Left lobe of liver (tissue), 2 donors: ENCODE results near the gene ROBO1. TPM values are rescaled to one million over a fixed set of nuclear protein-coding genes. Genes with fewer than 3 reads are reported as not detected.
"Not testable (repeated sequence)": the region's sequence is repeated elsewhere in the genome, so short reads cannot be mapped to it uniquely, and the experiment has no call there.

Experiments
- ATAC-seq: fragments of 200-7000 bp; cut with Tn5 transposase; one replicate; pipeline ENCODE4 v1.9.1; 2020; ENCODE audit warnings: mild to moderate bottlenecking, moderate library complexity
- DNase-seq: peaks from one replicate; pipeline ENCODE4 v3.0.0-alpha.2; 2020; ENCODE audit warnings: low spot score
- total RNA-seq: library from RNA; stranded (reverse); gene quantifications from one replicate; pipeline ENCODE4 v1.2.1, GENCODE V29; 2021
- donor health status: DM: no; HTN: no; CAD: no; lungs with moderate emphysema.
- donor health status: DM: no; HTN: yes; CAD: no.

ROBO1 gene
- total RNA-seq, 1 donor from 2014 or later, result 3.1 TPM

- ATAC-seq, result no peak
Observed at GRCh38 chr3:79326642-79327041, 441.2 kb downstream of the ROBO1 start.

GRCh38 chr3:79325833-79326383, 441.9 kb downstream of the ROBO1 start:
- DNase-seq, ATAC-seq: not testable (repeated sequence)

More at GRCh38 chr3:79326642-79327041, 441.2 kb downstream of the ROBO1 start:
- no peak for DNase-seq

GRCh38 chr3:79317551-79318518, 450.0 kb downstream of the ROBO1 start:
- DNase-seq, result peak; percentile 67
- ATAC-seq, result peak; percentile 99

GRCh38 chr3:79314962-79315361, 452.8 kb downstream of the ROBO1 start:
- DNase-seq (no peak), ATAC-seq (no peak)

GRCh38 chr3:79314544-79314943, 453.3 kb downstream of the ROBO1 start:
- DNase-seq, result no peak

GRCh38 chr3:79310016-79310415, 457.8 kb downstream of the ROBO1 start:
- DNase-seq, result no peak
- no peak for ATAC-seq

More at GRCh38 chr3:79314544-79314943, 453.3 kb downstream of the ROBO1 start:
- ATAC-seq, result no peak

GRCh38 chr3:79306934-79307570, 460.7 kb downstream of the ROBO1 start:
- ATAC-seq (no peak), DNase-seq (no peak)

GRCh38 chr3:79299949-79300635, 467.7 kb downstream of the ROBO1 start:
- DNase-seq, result peak; percentile 42
- ATAC-seq, result not testable (repeated sequence)

GRCh38 chr3:79297245-79297960, 470.4 kb downstream of the ROBO1 start:
- DNase-seq, result no peak
- ATAC-seq, result no peak

GRCh38 chr3:79286882-79287281, 480.9 kb downstream of the ROBO1 start:
- ATAC-seq (no peak), DNase-seq (no peak)

GRCh38 chr3:79285871-79286270, 481.9 kb downstream of the ROBO1 start:
- ATAC-seq, result no peak
- DNase-seq, result no peak

GRCh38 chr3:79285380-79285779, 482.4 kb downstream of the ROBO1 start:
- no peak for DNase-seq
- no peak for ATAC-seq

- ATAC-seq (no peak), DNase-seq (no peak)
Observed at GRCh38 chr3:79284781-79285180, 483.0 kb downstream of the ROBO1 start.

GRCh38 chr3:79278681-79279080, 489.1 kb downstream of the ROBO1 start:
- DNase-seq, result no peak
- no peak for ATAC-seq

GRCh38 chr3:79268422-79268821, 499.4 kb downstream of the ROBO1 start:
- DNase-seq (no peak), ATAC-seq (no peak)

GRCh38 chr3:79264892-79265291, 502.9 kb downstream of the ROBO1 start:
- DNase-seq (no peak), ATAC-seq (no peak)

- DNase-seq (no peak), ATAC-seq (no peak)
Observed at GRCh38 chr3:79263423-79263822, 504.4 kb downstream of the ROBO1 start.

GRCh38 chr3:79258479-79258878, 509.3 kb downstream of the ROBO1 start:
- no peak for ATAC-seq
- DNase-seq, result no peak

GRCh38 chr3:79257791-79258190, 510.0 kb downstream of the ROBO1 start:
- ATAC-seq, result no peak

GRCh38 chr3:79255702-79256101, 512.1 kb downstream of the ROBO1 start:
- ATAC-seq (no peak), DNase-seq (no peak)

More at GRCh38 chr3:79257791-79258190, 510.0 kb downstream of the ROBO1 start:
- no peak for DNase-seq
